DMS153 treated with DMSO at 0.1 percent for 48 hours (cell line): ENCODE measurements around the gene GPAT2.
"Not testable (repeated sequence)": the region's sequence is repeated elsewhere in the genome, so short reads cannot be mapped to it uniquely, and the experiment has no call there.

Experiments
- DNase-seq: peaks from one replicate; lab custom pipeline; 2025; ENCODE audit not compliant: unreplicated experiment; lab: John Stamatoyannopoulos, UW

GPAT2 gene

GRCh38 chr2:96064760-96065159 lies 30.0 kb upstream of the GPAT2 start:
- not testable (repeated sequence) for DNase-seq

GRCh38 chr2:96064047-96064675 lies 29.4 kb upstream of the GPAT2 start:
- DNase-seq, result not testable (repeated sequence)

- not testable (repeated sequence) for DNase-seq
Measured at GRCh38 chr2:96063116-96063899, 28.6 kb upstream of the GPAT2 start.

GRCh38 chr2:96062483-96062882 lies 27.8 kb upstream of the GPAT2 start:
- DNase-seq, result not testable (repeated sequence)

- not testable (repeated sequence) for DNase-seq
Measured at GRCh38 chr2:96061901-96062300, 27.2 kb upstream of the GPAT2 start.

- DNase-seq, result not testable (repeated sequence)
Measured at GRCh38 chr2:96061197-96061817, 26.6 kb upstream of the GPAT2 start.

- DNase-seq, result not testable (repeated sequence)
Measured at GRCh38 chr2:96060325-96060724, 25.6 kb upstream of the GPAT2 start.

- not testable (repeated sequence) for DNase-seq
Measured at GRCh38 chr2:96059443-96059842, 24.7 kb upstream of the GPAT2 start.

GRCh38 chr2:96055830-96056229 lies 21.1 kb upstream of the GPAT2 start:
- DNase-seq, result not testable (repeated sequence)

- DNase-seq, result not testable (repeated sequence)
Measured at GRCh38 chr2:96054537-96054936, 19.8 kb upstream of the GPAT2 start.

- not testable (repeated sequence) for DNase-seq
Measured at GRCh38 chr2:96053385-96053784, 18.7 kb upstream of the GPAT2 start.

GRCh38 chr2:96052632-96053031 lies 17.9 kb upstream of the GPAT2 start:
- not testable (repeated sequence) for DNase-seq

GRCh38 chr2:96049917-96050262 lies 15.2 kb upstream of the GPAT2 start:
- not testable (repeated sequence) for DNase-seq

- not testable (repeated sequence) for DNase-seq
Measured at GRCh38 chr2:96049049-96049916, 14.6 kb upstream of the GPAT2 start.

GRCh38 chr2:96035554-96035953 lies 838 bp upstream of the GPAT2 start:
- DNase-seq, result not testable (repeated sequence)

- not testable (repeated sequence) for DNase-seq
Measured at GRCh38 chr2:96033997-96034396, 719 bp downstream of the GPAT2 start.

GRCh38 chr2:96027725-96028325 lies 6.9 kb downstream of the GPAT2 start:
- DNase-seq, result not testable (repeated sequence)

- DNase-seq, result not testable (repeated sequence)
Measured at GRCh38 chr2:96025755-96026154, 9.0 kb downstream of the GPAT2 start.

GRCh38 chr2:96025194-96025492 lies 9.6 kb downstream of the GPAT2 start:
- DNase-seq, result no peak

GRCh38 chr2:96024336-96025193 lies 10.2 kb downstream of the GPAT2 start:
- no peak for DNase-seq
